Lower leg skin (tissue), 4 donors: ENCODE measurements around the gene ALPG. TPM values are rescaled to one million over a fixed set of nuclear protein-coding genes. Genes with fewer than 3 reads are reported as not detected.
"Not testable (repeated sequence)": the region's sequence is repeated elsewhere in the genome, so short reads cannot be mapped to it uniquely, and the experiment has no call there.

Experiments used
- DNase-seq, 2 donors: peaks; one replicate each; pipeline ENCODE4 v3.0.0-alpha.2; 2019; ENCODE audit warnings: low spot score in 2 of 2
- H3K4me3 ChIP-seq: fragments of 200-600 bp; sonication (generic); 2 replicates; pipeline ENCODE4 v1.5.1; 2017; ENCODE audit warnings: mild to moderate bottlenecking, low read depth; ENCODE audit not compliant: poor library complexity, severe bottlenecking
- POLR2A ChIP-seq, 2 donors: fragments of 450-650 bp; IDR thresholded peaks; one replicate each; pipeline ENCODE4 v1.6.1; 2016 to 2017; ENCODE audit warnings: antibody characterized with exemption in 2 of 2, mild to moderate bottlenecking in 1 of 2, moderate library complexity in 1 of 2
- WGBS, 2 donors: methylation state at CpG; one replicate each; pipeline ENCODE4 v1.1.5; 2018; 5-methylcytosine and 5-hydroxymethylcytosine counted together
- intact Hi-C: fragments of 100-400 bp; cut with DNase I; formaldehyde crosslinking; loops from one replicate; pipeline ENCODE4 v1.15.0; 2023; ENCODE audit warnings: low total_unique reads
- total RNA-seq, 4 donors: library from RNA; depleted of rRNA; stranded (reverse); fragments of >200 nt; gene quantifications; one replicate each; pipeline ENCODE4 v1.1.0, GENCODE V29; 2016
- TF ChIP-seq, protein P1 (sequence below), 3 donors: fragments of 450-650 bp; IDR thresholded peaks; one replicate each; pipeline ENCODE4 v1.5.1; 2016; ENCODE audit warnings: antibody characterized with exemption in 3 of 3, mild to moderate bottlenecking in 3 of 3, moderate library complexity in 2 of 3

ALPG gene
- total RNA-seq, 4 donors from 2014 or later: not detected

DNA sequence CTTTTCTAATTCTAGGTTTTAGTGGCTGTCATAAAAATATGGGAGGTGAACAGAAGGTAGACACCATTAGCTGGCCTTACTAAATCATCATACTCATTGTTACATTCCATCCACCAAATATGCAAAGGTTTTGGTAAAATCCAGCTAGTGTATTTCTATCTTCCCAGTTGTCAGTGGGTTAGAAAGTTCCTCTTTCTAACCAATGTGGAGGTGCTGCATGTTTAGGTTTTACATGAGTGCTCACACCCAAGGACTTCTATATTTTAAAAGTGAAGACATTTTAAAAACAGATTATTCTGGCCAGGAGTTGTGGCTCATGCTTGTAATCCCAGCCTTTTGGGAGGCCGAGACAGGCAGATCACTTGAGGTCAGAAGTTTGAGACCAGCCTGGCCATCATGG is 22.2 kb upstream of the ALPG start:
- DNase-seq: no peak
- intact Hi-C loops: no loop called here
- no peak for TF ChIP-seq POLR2A (IDR thresholded peaks at IDR 0.05)
- TF ChIP-seq, protein P1, sequence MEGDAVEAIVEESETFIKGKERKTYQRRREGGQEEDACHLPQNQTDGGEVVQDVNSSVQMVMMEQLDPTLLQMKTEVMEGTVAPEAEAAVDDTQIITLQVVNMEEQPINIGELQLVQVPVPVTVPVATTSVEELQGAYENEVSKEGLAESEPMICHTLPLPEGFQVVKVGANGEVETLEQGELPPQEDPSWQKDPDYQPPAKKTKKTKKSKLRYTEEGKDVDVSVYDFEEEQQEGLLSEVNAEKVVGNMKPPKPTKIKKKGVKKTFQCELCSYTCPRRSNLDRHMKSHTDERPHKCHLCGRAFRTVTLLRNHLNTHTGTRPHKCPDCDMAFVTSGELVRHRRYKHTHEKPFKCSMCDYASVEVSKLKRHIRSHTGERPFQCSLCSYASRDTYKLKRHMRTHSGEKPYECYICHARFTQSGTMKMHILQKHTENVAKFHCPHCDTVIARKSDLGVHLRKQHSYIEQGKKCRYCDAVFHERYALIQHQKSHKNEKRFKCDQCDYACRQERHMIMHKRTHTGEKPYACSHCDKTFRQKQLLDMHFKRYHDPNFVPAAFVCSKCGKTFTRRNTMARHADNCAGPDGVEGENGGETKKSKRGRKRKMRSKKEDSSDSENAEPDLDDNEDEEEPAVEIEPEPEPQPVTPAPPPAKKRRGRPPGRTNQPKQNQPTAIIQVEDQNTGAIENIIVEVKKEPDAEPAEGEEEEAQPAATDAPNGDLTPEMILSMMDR (IDR thresholded peaks at IDR 0.05): no peak
- no peak overlapping the region for H3K4me3 ChIP-seq
- 92 to 94% methylated on average over 1 of the region's 1 CpG for WGBS, 2 donors

GRCh38 chr2:232385058-232385457 is 21.6 kb upstream of the ALPG start:
- intact Hi-C loops: not testable (repeated sequence)

GRCh38 chr2:232385660-232386489 is 20.8 kb upstream of the ALPG start:
- H3K4me3 ChIP-seq: no peak overlapping the region
- intact Hi-C loops: no loop called here
- 10 to 14% methylated on average over 24 of the region's 24 CpGs for WGBS, 2 donors
- no peak for TF ChIP-seq POLR2A (IDR thresholded peaks at IDR 0.05)
- TF ChIP-seq, protein P1 (IDR thresholded peaks at IDR 0.05): no peak
- no peak for DNase-seq

More at GRCh38 chr2:232385058-232385457, 21.6 kb upstream of the ALPG start:
- not testable (repeated sequence) for H3K4me3 ChIP-seq, DNase-seq

DNA sequence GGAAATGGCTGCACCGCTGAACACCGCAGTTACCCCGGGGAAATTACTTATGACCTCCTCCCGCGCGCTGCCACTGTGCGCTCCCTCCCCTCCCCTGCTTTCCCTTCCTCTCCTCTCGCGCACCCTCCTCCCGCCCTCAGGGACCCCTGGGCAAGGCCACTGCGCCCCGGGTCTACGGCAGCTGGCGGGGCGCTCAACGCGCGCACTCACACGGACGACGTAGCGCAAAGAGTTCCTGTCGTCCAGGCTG is 20.2 kb upstream of the ALPG start:
- intact Hi-C loops: no loop called here
- no peak for DNase-seq
- no peak for TF ChIP-seq POLR2A (IDR thresholded peaks at IDR 0.05)
- TF ChIP-seq, protein P1 (IDR thresholded peaks at IDR 0.05): no peak
- no peak overlapping the region for H3K4me3 ChIP-seq
- WGBS, 2 donors: 12 to 24% methylated on average over 23 of the region's 23 CpGs

GRCh38 chr2:232386740-232387450 is 19.7 kb upstream of the ALPG start:
- TF ChIP-seq, protein P1 (IDR thresholded peaks at IDR 0.05): no peak
- TF ChIP-seq POLR2A (IDR thresholded peaks at IDR 0.05): no peak
- no peak for DNase-seq
- no peak overlapping the region for H3K4me3 ChIP-seq
- WGBS, 2 donors: 18 to 21% methylated on average over 32 to 40 of the region's 75 CpGs
- intact Hi-C loops: no loop called here

- 12 to 21% methylated on average over 22 to 46 of the region's 50 CpGs for WGBS, 2 donors
These were observed 19.0 kb upstream of the ALPG start for GRCh38 chr2:232387451-232388171.

More at GRCh38 chr2:232387451-232388171, 19.0 kb upstream of the ALPG start:
- no peak overlapping the region for H3K4me3 ChIP-seq
- TF ChIP-seq, protein P1 (IDR thresholded peaks at IDR 0.05): no peak
- TF ChIP-seq POLR2A (IDR thresholded peaks at IDR 0.05): no peak
- intact Hi-C loops: no loop called here
- DNase-seq: no peak
